ENCODE data around the gene SCAMP4. TPM values are rescaled to one million over a fixed set of nuclear protein-coding genes. Genes with fewer than 3 reads are reported as not detected.

The SCAMP4 gene
- total and polyA plus RNA-seq, 5 experiments from 2014 or later, result 12.1 to 23.4 (median 15.5) TPM

- H3K36me3 Mint-ChIP-seq, result peaks cover 0 to 39% (median 0%) of the 10 kb centered on the region in 3 donors
- no peaks in the 10 kb centered on the region for H3K9me3 Mint-ChIP-seq
- no peak overlapping the region for H3K4me3 Mint-ChIP-seq
- no peaks in the 10 kb centered on the region for H3K27me3 Mint-ChIP-seq
- H3K4me1 Mint-ChIP-seq, result peaks cover 6 to 29% (median 8%) of the 10 kb centered on the region in 4 donors
- DNase-seq, result no peak
- H3K27ac Mint-ChIP-seq, result no peak overlapping the region
- POLR2A ChIA-PET, result interaction anchor here (1.3 kb wide), 1 partner anchor 21 kb away, joined by 3 read pairs; no protein-coding TSS in a partner anchor
- no peak for ATAC-seq
These were observed 69.9 kb downstream of the SCAMP4 start for GRCh38 chr19:1975162-1975480.

Other genes with a start within 250 kb of the SCAMP4 start
- not detected for gene ONECUT3, start 151.9 kb upstream of the SCAMP4 start, total RNA-seq
- gene ONECUT3, start 151.9 kb upstream of the SCAMP4 start, polyA plus RNA-seq, result not detected
- 1 to 10 TPM; 1.6 to 1.8 TPM for gene ATP8B3, start 93.1 kb upstream of the SCAMP4 start, total RNA-seq
- 1 to 10 TPM in 1 of 3 donors, under 1 TPM in 2; 0.52 to 1.3 (median 0.59) TPM for gene ATP8B3, start 93.1 kb upstream of the SCAMP4 start, polyA plus RNA-seq
- gene REXO1, start 56.9 kb upstream of the SCAMP4 start, total RNA-seq, result 10 to 100 TPM; 78.1 to 86.2 TPM
- 1 to 10 TPM; 2.7 to 6.8 (median 3.1) TPM for gene REXO1, start 56.9 kb upstream of the SCAMP4 start, polyA plus RNA-seq
- 10 to 100 TPM; 18.5 to 19.9 TPM for gene KLF16, start 41.8 kb upstream of the SCAMP4 start, total RNA-seq
- gene KLF16, start 41.8 kb upstream of the SCAMP4 start, polyA plus RNA-seq, result under 1 TPM; 0.23 to 0.84 (median 0.36) TPM
- gene ABHD17A, start 19.9 kb upstream of the SCAMP4 start, total RNA-seq, result 100 to 1,000 TPM; 106 to 109 TPM
- 100 to 1,000 TPM; 153 to 207 (median 155) TPM for gene ABHD17A, start 19.9 kb upstream of the SCAMP4 start, polyA plus RNA-seq
- 1 to 10 TPM; 4.2 to 4.5 TPM for gene ADAT3, start within 50 bp of the SCAMP4 start, total RNA-seq
- gene ADAT3, start within 50 bp of the SCAMP4 start, polyA plus RNA-seq, result 1 to 10 TPM; 1.9 to 3.6 (median 3.6) TPM
- gene CSNK1G2, start 35.8 kb downstream of the SCAMP4 start, total RNA-seq, result 100 to 1,000 TPM; 168 to 175 TPM
- 10 to 100 TPM; 25.4 to 67.6 (median 26.4) TPM for gene CSNK1G2, start 35.8 kb downstream of the SCAMP4 start, polyA plus RNA-seq
- gene BTBD2, start 110.3 kb downstream of the SCAMP4 start, total RNA-seq, result 10 to 100 TPM; 58.0 to 64.1 TPM
- gene BTBD2, start 110.3 kb downstream of the SCAMP4 start, polyA plus RNA-seq, result 1 to 10 TPM; 3.2 to 7.3 (median 4.8) TPM
- 100 to 1,000 TPM; 171 to 176 TPM for gene MKNK2, start 145.8 kb downstream of the SCAMP4 start, total RNA-seq
- gene MKNK2, start 145.8 kb downstream of the SCAMP4 start, polyA plus RNA-seq, result 10 to 100 TPM; 26.1 to 47.1 (median 30.2) TPM
- 100 to 1,000 TPM in 1 of 2 experiments, 10 to 100 TPM in 1; 94.0 to 101 TPM for gene MOB3A, start 190.9 kb downstream of the SCAMP4 start, total RNA-seq
- 10 to 100 TPM; 40.5 to 90.4 (median 53.1) TPM for gene MOB3A, start 190.9 kb downstream of the SCAMP4 start, polyA plus RNA-seq
- 10 to 100 TPM; 16.6 to 18.7 TPM for gene IZUMO4, start 191.5 kb downstream of the SCAMP4 start, total RNA-seq
- gene IZUMO4, start 191.5 kb downstream of the SCAMP4 start, polyA plus RNA-seq, result 1 to 10 TPM in 1 of 3 donors, under 1 TPM in 2; 0.26 to 1.4 (median 0.85) TPM
- 10 to 100 TPM; 71.3 to 83.2 TPM for gene AP3D1, start 246.2 kb downstream of the SCAMP4 start, total RNA-seq
- gene AP3D1, start 246.2 kb downstream of the SCAMP4 start, polyA plus RNA-seq, result 10 to 100 TPM; 12.8 to 45.0 (median 13.6) TPM

Measured in naive thymus-derived CD8-positive, alpha-beta T cell (primary cell).